Dedifferentiated amniotic fluid mesenchymal stem cell (primary cell): ENCODE data around the gene BPTF.
"Not testable (repeated sequence)": the region's sequence is repeated elsewhere in the genome, so short reads cannot be mapped to it uniquely, and the experiment has no call there.

ENCODE experiments used
- DNase-seq: peaks from one replicate; pipeline ENCODE4 v3.0.0-alpha.2; 2016; ENCODE audit errors: extremely low spot score

BPTF gene

GRCh38 chr17:67963145-67963572 is 137.9 kb downstream of the BPTF start:
- DNase-seq = peak; percentile 73

DNA sequence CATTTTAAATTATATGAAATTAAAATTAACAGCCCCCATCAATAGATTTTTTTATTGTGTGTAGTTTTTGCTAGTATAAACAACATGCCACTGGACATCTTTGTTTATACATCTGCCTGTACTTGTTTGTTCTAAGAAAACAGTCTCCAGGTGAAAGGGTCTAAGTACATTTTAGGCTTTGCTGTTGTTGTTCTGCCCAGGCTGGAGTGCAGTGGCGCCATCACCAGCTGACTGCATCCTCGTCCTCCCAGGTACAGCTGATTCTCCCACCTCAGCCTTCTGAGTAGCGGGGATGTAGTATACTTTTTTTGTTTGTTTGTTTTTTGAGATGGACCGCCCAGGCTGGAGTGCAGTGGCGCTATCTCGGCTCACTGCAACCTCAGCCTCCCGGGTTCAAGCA is 145.5 kb downstream of the BPTF start:
- DNase-seq = no peak

- DNase-seq = no peak
Observed at GRCh38 chr17:67974185-67974584, 148.9 kb downstream of the BPTF start.

DNA sequence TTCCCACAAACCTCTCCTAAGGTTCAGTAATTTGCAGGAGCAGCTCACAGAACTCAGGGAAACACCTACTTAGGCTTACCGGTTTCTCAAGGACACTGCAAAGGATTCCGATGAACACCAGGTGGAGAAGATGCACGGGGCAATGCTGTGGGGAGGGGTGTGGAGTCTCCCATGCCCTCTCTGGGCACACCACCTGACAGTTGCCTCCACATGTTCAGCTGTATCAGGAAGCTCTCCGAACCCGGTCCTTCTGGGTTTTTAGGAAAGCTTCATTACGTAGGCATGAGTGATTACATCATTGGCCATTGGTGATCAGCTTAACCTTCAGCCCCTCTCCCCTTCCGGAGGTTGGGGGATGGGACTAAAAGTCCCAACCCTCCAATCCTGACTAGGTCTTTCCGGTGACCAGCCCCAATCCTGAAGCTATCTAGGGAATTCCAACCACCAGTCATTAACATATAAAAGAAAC is 149.3 kb downstream of the BPTF start:
- DNase-seq = no peak

- DNase-seq = not testable (repeated sequence)
Observed at GRCh38 chr17:67976306-67976705, 151.0 kb downstream of the BPTF start.

GRCh38 chr17:67980456-67980855 is 155.2 kb downstream of the BPTF start:
- DNase-seq = no peak

GRCh38 chr17:67980883-67981282 is 155.6 kb downstream of the BPTF start:
- not testable (repeated sequence) for DNase-seq

DNA sequence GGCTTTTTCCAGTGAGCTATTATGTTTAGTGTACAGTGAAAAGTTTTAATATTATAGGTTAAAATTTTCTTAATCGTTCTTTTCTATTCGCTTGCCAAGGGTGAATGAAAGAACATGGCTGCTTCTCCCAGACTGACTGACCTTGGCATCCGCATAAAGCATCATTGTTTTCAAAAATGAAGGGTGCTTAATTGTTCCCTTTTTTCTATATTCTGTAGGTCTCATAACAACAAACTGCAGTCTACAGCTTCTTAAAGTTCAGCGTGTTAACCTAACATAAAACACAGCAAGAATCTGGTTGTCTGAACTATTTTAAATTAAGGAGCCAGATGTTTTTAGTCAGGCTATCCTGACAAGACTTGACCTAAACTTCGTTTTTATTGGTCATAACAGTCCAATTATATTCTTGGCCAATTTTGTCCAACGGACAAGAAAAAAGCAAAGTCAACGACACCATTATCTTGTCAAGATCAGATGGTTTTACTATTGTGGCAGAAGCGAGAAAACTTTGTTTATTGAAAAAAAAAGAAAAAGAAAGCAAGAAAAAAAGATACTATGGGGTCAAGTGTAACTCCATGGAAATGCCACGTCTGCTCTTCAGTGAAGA is 156.8 kb downstream of the BPTF start:
- DNase-seq = no peak

DNA sequence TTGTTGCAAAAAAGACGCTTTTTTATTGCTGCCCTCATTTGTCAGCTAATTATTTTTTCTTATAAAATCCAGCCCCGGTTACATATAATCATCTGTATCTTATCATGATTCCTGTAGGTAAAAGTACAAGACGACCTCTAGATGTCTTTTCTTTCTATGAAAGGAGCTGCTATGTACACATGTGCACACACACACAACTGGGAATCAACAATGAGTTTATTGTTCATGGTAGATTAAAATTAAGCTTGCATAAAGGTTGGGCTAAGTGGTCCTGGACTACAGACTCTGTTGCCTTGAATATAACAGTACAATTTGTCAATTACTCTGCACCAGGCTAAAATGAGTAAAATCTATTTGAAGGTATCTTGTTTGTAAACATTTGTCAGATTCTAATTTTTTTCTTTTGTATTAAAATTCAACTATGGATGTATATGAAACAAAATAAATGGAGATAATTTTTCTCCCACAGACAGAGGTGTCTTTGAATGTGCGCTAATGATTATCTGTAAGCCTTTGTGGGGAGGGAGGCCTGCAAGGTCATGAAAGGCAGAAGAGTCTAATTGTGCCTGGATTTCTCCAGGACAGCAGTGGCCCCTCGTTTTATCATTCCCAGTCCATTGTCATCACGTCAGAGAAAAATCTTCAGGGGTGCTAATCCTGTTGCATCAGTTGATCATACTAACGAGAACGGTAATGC is 157.5 kb downstream of the BPTF start:
- no peak for DNase-seq

- no peak for DNase-seq
Observed at GRCh38 chr17:67983383-67983688, 158.0 kb downstream of the BPTF start.

- DNase-seq = no peak
Observed at GRCh38 chr17:67990909-67991308, 165.6 kb downstream of the BPTF start.

- no peak for DNase-seq
Observed at GRCh38 chr17:67992548-67993152, 167.3 kb downstream of the BPTF start.

DNA sequence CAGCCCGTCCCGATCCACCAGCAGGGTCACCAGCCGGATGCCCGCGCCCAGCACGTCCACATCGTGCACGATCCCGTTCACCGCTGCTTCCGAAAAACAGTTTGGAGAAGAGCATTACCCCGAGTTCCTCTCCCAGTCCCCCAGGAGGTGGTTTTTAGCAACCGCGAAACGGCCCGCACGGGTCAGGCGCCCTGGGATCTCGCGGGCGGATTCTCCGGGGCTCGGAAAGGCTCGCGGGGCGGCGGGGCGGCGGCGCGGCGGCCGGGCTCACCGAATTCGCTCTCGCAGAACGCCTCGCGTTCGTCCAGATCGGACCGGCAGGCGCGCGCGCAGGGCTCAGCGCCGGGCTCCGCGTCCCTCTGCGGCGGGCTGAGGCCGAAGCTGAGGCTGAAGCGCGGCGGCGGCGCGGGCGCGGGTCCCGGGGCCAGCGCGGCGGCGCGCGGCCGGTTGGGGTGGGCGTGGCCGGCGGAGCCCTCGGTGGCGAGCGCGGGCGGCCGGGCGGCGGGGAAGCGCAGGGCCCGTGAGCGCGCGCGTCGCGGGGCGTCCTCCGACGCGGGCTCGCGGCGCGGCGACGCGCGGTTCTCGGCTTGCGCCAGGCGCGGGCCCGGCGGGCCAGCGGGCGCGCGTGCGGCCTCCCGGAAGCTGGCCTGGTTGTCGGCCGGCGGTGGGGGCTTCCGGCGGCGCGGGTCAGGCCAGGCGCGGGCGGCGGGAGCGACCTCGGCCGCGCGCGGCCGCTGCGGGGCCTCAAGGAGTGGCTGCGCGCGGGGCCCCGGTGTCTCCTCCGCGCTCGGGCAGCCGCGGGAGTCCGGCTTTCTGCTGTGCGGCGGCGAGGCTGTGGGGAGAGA is 168.1 kb downstream of the BPTF start:
- peak; percentile 62 for DNase-seq

DNA sequence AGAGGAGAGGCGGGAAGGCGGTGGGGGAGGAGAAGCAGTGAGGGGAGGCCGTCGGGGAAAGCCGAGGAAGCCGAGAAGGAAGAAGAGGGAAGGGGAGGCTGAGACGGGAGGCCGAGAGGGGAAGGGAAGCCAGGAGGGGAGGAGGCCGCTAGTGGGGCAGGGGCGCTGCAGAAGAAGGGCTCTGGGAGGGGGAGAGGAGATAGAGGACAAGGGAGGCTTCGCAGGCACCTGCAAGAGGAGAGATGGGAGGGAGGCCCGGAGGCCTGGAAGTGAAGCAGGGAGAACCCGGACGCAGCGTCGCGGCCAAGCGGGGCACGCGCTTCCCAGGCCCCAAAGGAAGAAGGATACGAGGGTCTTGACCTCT is 168.7 kb downstream of the BPTF start:
- no peak for DNase-seq

GRCh38 chr17:67994817-67995569 is 169.7 kb downstream of the BPTF start:
- DNase-seq = no peak

DNA sequence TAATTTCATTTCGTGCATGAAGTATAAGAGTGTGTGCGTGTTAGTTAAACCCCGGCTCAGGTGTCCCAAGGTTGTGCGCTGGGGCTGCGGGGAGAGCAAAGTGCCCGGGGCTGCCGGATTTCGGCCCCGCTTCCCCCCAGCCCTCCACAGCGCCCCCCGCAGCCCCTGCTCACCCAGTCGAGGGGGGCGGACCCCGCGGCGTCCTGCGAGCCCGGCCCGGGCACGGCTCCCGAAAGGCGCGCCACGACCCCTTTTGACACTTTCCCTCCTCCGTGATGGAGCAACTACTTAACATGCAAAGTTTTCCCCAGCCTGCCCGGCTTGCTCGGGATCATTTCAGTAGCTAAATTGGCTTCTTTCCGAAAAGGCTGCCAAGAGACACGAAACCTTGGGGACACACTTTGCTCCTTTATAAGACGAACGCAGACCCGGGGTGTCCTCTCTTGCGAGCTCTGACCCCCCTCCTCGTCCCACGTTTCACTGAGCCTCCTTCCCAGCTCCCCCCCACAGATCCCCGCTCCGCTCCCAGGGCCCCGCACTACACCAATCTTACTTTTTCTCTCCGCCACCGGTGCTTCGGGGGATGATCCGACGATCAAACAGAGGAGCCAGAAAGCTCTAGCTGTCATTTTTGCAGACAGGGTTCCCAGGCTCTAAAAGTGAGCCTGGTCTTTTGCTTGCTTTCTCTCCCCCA is 170.4 kb downstream of the BPTF start:
- no peak for DNase-seq

DNA sequence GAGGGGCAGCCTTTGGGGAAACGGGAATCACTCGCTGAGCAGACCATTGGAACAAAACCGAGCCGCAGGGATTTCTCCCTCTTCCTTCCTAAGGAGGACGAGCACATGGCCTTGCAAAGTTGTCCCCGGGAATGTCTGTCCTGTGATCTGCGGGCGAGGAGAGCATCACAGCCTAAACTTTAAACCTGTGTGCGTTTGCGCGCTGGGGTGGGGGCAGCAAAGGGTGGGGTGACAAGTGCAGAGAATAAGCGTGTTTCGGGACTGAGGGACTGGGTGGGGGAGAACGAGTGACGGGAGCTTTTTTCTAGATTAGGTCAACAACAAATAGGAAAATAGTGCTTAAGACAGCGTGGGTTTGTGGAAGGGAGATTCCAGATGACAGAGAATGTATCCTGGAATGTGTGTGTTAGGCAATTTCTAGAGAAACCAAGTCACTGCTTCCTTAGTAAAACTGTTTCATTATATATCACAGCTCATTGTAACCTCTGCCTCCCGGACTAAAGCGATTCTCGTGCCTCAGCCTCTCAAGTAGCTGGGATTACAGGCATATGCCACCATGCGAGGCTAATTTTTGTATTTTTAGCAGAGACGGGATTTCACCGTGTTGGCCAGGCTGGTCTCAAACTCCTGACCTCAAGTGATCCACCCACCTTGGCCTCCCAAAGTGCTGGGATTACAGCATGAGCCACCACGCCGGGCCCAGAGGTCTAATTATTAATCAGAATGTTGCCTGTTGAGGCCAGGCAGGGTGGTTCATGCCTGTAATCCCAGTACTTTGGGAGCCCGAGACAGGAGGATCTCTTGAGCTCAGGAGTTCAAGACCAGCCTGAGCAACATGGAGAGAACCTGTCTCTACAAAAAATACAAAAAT is 171.2 kb downstream of the BPTF start, which contains the start of gene C17orf58:
C17orf58 (minus strand) TSS at position 169 of the 871 bp plus-strand sequence. CDS start 271 bp downstream, outside the sequence.
- DNase-seq = not testable (repeated sequence)

- no peak for DNase-seq
Observed at GRCh38 chr17:67998466-67998865, 173.2 kb downstream of the BPTF start.

- no peak for DNase-seq
Observed at GRCh38 chr17:67999291-67999911, 174.1 kb downstream of the BPTF start.
